UCSD-AML1 (cell line): ENCODE data around the gene SYNJ2BP.
"Not testable (repeated sequence)": the region's sequence is repeated elsewhere in the genome, so short reads cannot be mapped to it uniquely, and the experiment has no call there.

Experiments
- DNase-seq: peaks from one replicate; lab custom pipeline; 2025; ENCODE audit not compliant: unreplicated experiment; lab: John Stamatoyannopoulos, UW

SYNJ2BP gene

GRCh38 chr14:70416725-70417349, at the start of gene SYNJ2BP:
SYNJ2BP (minus strand) TSS chr14:70417090; CDS start chr14:70416963, 127 bp downstream.
- DNase-seq = peak; percentile 60

GRCh38 chr14:70454731-70455130, 37.8 kb upstream of the SYNJ2BP start:
- no peak for DNase-seq

- no peak for DNase-seq
These were observed 35.0 kb upstream of the SYNJ2BP start, which contains the start of gene ADAM21 for GRCh38 chr14:70451874-70452273. ADAM21 (plus strand) TSS chr14:70452174; CDS start chr14:70457500, 5,326 bp downstream.

- no peak for DNase-seq
These were observed 31.9 kb upstream of the SYNJ2BP start for GRCh38 chr14:70448633-70449340.

GRCh38 chr14:70442750-70443149, 25.9 kb upstream of the SYNJ2BP start:
- no peak for DNase-seq

GRCh38 chr14:70441641-70442040, 24.8 kb upstream of the SYNJ2BP start:
- DNase-seq = no peak

- DNase-seq = no peak
These were observed 20.0 kb upstream of the SYNJ2BP start for GRCh38 chr14:70436867-70437266.

- DNase-seq = not testable (repeated sequence)
These were observed 9.7 kb upstream of the SYNJ2BP start for GRCh38 chr14:70426555-70426954.

- no peak for DNase-seq
These were observed 8.5 kb upstream of the SYNJ2BP start for GRCh38 chr14:70425354-70425753.

GRCh38 chr14:70422538-70422937, 5.6 kb upstream of the SYNJ2BP start:
- DNase-seq = no peak

- DNase-seq = not testable (repeated sequence)
These were observed 2.5 kb upstream of the SYNJ2BP start for GRCh38 chr14:70419270-70419931.

GRCh38 chr14:70416338-70416724, 559 bp downstream of the SYNJ2BP start:
- DNase-seq = no peak

GRCh38 chr14:70415788-70416187, 1.1 kb downstream of the SYNJ2BP start:
- no peak for DNase-seq

- no peak for DNase-seq
These were observed 9.3 kb downstream of the SYNJ2BP start for GRCh38 chr14:70407621-70408020.

- not testable (repeated sequence) for DNase-seq
These were observed 10.7 kb downstream of the SYNJ2BP start for GRCh38 chr14:70406216-70406615.

- not testable (repeated sequence) for DNase-seq
These were observed 13.6 kb downstream of the SYNJ2BP start for GRCh38 chr14:70403335-70403734.

GRCh38 chr14:70401643-70402042, 15.2 kb downstream of the SYNJ2BP start:
- no peak for DNase-seq

GRCh38 chr14:70398706-70399431, 18.0 kb downstream of the SYNJ2BP start:
- DNase-seq = no peak

- DNase-seq = no peak
These were observed 18.6 kb downstream of the SYNJ2BP start for GRCh38 chr14:70398280-70398679.

GRCh38 chr14:70397746-70398145, 19.1 kb downstream of the SYNJ2BP start:
- no peak for DNase-seq

GRCh38 chr14:70394674-70395306, 22.1 kb downstream of the SYNJ2BP start:
- DNase-seq = no peak
